IPS-NIHi7 (cell line): Measurements from ENCODE around the gene RNF13.
"Not testable (repeated sequence)": the region's sequence is repeated elsewhere in the genome, so short reads cannot be mapped to it uniquely, and the experiment has no call there.

Experiments used
- DNase-seq: peaks from one replicate; pipeline ENCODE4 v3.0.0; 2012; ENCODE audit warnings: mixed read lengths; ENCODE audit errors: extremely low spot score

The RNF13 gene

DNA sequence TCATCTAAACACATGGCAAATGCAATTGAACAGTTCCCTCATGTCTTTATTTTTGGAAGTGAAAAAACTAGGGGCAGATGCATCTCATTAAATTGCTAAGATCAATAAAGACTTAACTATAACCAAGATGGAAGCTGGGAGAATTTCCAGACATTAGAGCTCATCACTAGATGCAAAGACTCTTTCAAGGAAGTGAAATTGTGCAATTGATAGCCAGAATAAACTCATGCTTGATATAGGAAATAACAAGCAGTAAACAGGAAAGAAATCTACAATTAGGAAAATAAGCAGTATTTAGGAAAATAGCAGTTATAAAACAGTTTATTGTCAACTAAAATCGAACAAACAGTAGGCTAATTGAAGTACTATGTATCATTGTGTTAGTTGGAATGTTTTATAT, 11.8 kb upstream of the RNF13 start:
- DNase-seq = no peak

DNA sequence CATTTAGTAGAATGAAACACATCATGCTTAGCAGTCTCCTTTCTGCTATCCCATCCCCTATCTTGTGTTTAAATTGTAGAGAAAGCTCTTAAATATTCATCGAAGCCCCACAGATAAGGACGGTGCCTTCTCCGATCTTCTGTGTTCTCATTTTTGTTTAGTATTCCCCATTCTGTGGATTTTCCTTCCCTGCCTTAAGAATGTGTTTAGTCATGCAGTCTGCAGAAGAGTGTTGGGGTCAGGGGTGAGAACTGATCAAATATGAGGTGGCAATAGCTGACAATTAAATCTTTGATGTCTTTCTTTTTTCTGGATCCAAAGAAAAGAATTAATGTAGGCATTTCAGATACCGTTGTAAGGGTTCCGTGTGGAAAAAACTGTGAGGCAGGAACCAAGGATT, 11.4 kb upstream of the RNF13 start:
- no peak for DNase-seq

DNA sequence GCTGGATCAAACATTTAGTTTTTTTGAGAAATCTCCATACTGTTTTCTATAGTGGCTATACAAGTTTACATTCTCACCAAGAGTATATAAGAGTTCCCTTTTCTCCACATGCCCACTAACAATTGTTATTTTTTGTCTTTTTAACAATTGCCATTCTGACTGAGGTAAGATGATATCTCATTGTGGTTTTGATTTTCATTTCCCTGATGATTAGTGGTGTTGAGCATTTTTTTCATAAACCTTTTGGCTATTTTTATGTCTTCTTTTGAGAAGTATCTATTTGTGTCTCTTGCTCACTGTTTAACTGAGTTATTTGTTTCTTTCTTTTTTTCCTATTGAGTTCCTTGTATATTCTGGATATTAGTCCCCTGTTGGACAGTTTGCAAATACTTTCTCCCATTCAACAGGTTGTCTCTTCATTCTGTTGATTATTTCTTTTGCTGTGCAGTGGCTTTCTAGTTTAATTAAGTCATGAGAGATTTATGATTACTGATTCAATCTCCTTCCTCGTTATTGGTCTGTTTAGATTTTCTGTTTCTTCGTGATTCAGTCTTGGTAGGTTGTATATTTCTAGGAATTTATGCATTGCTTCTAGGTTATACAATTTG, 6.7 kb upstream of the RNF13 start:
- no peak for DNase-seq

DNA sequence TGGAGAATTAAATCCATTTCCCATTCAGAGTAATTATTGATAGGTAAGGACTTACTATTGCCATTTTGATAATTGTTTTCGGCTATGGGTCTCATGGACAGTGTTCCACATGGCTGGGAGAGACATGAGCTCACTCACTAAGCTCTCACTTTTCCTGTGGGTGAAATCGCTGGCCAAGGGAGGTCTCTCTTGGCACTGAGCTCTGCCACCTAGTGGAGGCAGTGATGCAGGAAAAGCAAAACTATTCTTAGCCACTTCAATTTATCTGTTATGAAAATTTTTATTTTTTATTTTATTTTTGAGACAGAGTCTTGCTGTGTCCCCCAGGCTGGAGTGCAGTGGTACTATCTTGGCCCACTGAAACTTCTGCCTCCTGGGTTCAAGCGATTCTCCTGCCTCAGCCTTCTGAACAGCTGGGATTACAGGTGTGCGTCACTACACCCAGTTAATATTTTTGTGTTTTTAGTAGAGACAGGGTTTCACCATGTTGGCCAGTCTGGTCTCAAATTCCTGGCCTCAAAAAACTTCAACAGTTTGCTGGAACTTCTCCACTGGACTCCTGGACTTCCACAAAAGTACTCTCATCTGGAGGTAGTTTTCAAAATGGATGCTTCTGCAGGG, 4.7 kb upstream of the RNF13 start:
- peak; percentile 75 for DNase-seq

DNA sequence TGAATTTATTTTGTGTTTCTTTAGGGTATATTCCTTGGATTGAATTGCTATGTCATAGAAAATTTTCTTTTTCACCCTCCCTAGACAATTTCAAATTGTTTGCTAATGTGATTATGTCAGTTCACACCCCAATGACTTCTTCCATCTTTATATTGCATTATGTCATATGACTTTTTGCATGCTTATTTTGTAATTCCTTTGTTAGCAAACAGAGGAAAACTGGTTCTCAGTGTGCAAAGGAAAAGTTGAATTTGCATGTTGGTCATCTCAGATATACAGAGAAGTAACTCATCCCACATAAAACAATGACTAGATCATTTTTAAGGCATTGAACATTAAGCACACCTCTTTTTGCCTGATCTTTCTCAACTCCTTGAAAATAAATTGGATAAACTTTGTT, 3.3 kb upstream of the RNF13 start:
- DNase-seq = no peak

DNA sequence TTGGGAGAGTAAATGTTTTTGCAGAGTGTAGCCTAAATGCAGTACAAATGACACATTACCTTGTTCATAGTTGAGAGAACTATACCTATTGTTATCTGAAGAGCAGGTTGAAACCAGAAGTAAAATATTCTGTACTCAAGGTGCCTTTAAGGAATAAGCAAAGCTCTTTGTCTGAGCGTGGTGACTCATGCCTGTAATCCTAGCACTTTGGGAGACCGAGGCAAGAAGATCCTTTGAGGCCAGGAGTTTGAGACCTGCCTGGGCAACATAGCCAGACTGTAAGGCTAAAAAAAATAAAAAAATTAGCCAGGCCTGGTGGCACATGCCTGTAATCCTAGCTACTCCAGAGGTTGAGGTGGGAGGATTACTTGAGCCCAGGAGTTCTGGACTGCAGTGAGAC, 2.2 kb upstream of the RNF13 start:
- DNase-seq = no peak

DNA sequence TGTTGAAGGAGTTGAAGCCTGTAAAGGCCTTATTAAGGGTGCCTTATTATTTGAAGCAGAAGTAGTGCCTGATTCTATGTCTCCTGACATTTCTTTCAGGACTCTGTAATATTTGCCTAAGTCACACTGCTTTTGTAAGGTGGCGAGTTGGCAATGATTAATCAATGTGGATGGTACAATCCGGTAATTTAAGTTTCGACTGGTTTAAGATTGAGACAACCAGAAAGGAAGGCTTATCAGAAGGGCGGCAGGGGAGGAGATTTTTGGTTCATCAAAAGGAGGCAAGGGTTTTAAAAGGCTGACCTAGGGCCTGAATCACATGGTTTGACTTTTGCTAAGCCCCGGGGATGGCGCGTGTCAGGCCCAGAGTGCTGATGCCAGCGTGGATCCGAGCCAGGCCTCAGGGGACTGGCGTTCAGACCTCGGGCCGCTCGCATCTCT, 830 bp upstream of the RNF13 start:
- DNase-seq = no peak

DNA sequence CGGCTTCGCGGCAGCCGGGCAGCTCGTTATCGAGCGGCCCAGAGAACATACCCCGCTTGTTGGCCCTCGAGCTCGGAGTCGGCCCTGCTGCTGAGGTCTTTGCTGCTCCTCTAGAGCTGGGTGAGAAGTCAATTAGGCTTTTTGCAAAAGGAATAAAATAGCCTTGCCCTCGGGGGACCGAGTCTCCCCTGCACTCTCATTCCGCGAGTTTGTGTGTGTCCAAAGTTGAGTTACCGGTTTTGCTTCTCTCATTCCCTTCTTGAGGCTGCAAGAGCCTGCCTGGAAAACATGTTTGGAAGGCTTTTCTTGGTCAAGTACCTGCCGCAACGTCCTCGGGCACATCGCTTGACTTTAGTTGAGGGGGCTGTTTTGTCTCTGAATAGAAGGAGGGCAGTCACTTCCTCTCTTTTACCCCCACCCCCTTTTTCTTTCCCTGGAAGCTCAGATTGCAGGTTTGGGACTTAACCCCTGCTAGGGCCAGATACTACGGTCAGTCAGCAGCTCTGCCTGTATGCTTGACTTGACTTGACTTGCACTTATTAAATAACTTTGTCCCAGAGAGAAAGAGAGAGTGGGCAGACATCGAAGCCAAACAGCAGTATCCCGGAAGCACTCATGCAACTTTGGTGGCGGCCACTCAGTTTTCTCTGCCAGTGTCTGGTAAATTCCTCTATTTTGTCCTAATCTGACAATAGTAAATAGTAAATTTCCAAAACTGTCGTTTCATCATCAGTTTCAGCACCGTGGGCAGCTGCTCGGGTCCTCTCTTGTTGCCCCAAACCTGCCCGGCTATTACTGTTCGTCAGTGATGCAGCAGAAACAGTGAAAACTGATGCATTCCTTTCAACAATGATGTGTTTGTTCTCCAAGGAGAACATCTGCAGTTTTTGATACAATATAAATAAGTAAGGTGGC, 609 bp downstream of the RNF13 start:
- DNase-seq = peak; percentile 47

DNA sequence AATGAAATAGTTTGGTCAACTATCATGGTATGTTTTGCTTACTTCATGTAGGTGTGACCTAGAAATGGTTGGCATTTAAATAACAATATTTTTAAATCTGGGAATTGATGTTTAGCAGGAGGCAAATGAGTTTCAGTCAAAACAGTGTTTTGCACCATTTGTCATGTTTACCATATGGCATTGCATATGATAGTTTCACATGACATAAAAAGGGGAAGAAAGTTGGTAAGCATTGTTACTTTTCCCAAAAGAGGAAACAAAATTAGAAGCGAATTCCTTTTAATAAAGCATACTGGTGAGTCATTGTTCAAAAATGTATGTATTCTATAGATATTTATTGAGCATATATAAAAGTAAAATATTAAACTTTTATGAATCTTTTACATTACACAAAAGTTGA, 2.3 kb downstream of the RNF13 start:
- DNase-seq = no peak

DNA sequence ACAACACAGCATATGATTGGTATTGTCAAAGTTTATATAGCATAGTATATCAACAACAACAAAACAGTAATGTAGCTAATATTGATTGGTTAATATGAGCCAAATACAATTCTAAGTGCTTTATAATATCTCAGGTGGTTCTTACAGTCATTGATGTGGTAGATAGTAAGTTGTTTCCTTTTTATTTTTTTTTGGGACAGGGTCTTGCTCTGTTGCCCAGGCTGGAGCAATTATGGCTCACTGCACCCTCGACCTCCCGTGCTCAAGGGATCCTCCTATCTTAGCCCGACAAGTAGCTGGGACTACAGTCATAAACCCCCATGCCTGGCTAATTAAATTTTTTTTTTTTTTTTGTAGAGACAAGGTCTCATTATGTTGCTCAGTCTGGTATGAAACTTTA, 2.7 kb downstream of the RNF13 start:
- DNase-seq = no peak

DNA sequence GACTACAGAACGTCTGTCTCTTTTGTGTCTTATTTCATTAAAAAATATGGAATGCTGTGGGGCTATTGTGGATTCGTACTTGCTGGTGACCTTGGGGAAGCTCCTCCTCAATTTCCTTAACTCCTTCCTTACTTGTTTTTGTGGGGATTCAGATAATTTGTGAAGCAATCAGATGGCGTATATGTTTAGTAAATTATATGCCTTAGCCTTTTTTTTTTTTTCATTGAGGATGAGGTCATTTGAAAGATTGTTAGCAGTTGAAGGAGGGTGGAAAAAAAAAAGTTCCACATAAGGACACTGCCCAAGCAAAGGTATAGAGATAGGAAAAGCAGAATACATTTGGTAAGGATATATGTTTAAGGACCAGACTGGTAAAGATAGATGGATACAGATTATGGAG, 3.3 kb downstream of the RNF13 start:
- no peak for DNase-seq

DNA sequence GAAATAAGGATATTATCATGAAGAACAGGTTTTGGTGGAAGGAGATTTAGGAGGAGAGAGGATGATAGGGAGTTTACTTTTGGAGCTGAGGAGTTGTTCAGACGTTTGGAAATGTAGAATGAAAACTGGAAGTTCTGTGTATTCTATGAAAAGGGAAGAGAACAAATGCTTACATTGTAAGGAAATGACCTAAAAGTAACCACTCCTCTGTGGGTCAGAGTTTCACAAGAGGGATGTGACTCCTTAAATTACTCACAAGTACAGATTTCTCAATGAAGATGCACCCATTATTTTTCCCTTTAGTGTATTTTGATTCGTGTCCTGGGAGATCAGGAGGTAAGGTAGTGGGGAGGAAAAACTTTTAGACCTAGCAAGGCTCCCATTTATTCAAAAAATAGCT, 4.0 kb downstream of the RNF13 start:
- DNase-seq = no peak

DNA sequence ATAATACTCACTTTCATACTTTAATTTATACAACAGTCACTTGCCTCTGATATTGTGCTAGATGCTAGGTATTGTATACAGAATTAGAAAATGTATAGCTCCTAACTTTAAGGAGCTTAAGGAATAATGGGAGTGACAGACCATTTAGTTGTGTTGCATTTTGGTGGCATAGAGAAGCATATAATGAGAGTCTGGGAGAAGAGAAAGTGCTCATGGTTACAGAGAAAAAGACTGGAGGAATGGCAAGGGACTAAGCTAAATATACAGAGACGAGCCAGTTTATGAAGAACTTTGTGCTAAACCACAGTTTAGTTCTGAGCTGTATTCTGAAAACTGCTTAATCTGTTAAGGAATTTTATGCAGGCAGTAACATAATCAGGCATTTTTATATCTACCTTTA, 6.4 kb downstream of the RNF13 start:
- no peak for DNase-seq

DNA sequence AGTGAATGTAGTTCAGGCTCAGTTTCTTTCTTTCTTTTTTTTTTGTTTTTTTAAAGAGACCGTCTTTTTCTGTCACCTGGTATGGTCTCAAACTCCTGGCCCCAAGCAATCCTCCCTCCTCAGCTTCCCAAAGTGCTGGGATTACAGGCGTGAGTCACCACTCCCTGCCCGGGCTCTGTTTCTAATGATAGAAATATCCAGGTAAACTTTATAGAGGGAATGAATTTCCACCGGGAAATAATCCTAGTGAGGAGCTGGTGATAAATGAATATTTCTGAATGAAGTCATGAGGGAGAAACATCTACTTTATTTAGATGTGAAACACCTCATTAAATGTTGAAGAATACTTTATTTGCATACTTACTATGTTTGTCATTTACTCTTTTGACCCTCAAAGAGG, 7.2 kb downstream of the RNF13 start:
- no peak for DNase-seq

DNA sequence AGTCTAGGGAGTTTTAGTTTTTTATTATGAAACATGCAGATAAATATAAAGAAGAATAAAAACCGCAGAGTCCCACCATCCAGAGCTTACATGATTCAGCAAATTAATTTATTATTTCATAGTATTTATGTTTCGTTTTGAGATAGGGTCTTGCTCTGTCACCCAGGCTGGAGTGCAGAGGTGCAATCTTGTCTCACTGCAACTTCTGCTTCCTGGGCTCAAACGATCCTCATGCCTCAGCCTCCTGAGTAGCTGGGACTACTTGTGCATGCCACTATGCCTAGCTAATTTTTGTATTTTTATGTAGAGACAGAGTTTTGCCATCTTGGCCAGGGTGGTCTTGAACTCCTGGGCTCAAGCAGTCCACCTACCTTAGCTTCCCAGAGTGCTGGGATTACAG, 13.6 kb downstream of the RNF13 start:
- no peak for DNase-seq

DNA sequence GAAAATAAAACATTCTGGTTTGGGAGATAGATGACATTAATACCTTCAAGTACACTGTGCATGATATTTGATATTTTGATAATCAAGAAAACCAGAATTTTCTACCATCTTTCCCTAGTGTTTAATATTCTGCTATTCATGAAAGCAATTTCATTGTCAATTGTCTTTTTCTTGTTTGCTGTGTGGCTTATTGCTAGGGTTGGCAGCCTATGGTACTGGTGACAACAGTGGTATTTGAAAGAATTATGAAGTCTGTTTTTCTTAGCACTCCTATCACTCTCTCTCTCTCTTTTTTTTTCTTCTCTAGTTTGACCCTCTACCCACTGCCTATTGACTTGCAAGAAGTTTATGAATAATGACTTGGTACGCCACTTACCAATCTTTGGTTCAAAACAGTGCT, 15.4 kb downstream of the RNF13 start:
- DNase-seq = no peak

DNA sequence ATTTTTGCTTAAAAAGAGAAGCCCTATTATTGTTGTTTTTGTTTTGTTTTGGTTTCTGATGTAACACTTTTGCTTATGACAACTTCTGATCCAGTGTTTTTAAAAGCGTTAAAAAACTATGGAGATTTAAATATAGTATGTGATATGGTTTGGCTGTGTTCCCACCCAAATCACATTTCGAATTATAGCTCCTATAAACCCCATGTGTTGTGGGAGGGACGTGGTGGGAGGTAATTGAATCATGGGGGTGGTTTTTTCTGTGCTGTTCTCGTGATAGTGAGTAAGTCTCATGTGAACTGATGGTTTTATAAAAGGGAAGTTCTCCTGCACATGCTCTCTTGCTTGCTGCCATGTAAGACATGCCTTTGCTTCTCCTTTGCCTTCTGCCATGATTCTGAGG, 16.6 kb downstream of the RNF13 start:
- DNase-seq = not testable (repeated sequence)

DNA sequence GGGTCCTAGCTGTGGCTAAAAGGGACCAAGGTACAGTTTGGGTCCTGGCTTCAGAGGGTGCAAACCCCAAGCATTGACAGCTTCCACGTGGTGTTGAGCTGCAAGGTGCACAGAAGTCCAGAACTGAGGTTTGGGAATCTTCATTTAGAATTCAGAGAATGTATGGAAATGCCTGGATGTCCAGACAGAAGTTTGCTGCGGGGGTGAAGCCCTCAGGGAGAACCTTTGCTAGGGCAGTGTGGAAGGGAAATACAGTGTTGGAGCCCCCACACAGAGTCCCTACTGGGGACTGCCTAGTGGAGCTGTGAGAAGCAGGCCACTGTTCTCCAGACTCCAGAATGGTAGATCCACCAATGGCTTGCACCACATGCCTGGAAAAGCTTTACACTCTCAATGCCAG, 17.9 kb downstream of the RNF13 start:
- DNase-seq = no peak

DNA sequence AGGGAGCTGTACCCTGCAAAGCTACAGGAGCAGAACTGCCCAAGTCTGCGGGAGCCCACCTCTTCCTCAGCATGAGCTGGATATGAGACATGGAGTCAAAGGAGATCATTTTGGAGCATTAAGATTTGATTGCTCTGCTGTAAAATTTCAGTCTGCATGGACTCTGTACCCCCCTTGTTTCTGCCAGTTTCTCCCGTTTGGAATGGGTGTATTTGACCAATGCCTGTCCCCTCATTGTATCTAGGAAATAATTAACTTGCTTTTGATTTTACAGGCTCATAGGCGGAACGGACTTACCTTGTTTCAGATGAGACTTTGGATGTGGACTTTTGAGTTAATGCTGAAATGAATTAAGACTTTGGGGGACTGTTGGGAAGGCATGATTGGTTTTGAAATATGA, 18.3 kb downstream of the RNF13 start:
- DNase-seq = no peak

DNA sequence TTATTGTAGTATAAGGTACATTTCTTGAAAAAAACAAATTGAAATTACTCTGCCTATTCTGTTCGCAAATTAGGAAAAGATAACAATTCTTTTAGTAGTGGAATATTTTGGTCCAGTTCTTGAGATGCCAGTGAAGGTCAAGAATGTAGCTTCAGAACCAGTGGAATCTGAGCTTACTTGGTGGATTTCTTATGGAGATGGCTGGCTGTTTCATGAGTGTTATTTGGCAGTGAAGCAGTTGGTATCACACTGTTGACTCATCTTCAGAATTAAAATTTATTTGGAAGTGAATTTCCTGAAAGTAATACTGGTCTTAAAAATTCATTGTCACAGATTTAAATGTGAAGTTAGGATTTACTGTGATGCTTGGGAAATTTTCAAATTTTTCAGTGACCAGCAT, 19.1 kb downstream of the RNF13 start:
- DNase-seq = no peak

DNA sequence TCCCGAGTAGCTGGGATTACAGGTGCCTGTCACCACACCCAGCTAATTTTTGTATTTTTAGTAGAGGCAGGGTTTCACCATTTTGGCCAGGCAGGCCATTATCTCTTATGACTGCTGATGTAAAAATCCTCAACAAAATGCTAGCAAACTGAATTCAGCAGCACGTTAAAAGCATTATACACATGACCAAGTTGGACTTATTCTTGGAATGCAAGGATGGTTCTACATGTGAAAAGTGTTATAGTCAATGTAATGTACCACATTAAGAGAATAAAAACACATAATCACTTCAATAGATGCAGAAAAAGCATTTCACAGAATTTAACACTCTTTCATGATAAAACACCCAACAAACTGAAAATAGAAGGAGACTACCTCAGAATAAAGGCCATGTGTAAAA, 20.2 kb downstream of the RNF13 start:
- no peak for DNase-seq

DNA sequence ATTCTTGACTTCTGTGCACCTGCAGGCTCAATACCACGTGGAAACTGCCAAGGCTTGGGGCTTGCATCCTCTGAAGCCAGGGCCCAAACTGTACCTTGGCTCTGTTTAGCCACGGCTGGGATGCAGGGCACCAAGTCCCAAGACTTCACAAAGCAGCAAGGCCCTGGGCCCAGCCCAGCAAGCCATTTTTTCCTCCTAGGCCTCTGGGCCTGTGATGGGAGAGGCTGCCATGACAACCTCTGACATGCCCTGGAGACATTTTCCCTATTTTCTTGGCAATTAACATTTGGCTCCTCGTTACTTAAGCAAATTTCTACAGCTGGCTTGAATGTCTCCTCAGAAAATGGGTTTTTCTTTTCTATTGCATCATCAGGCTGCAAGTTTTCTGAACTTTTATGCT, 25.5 kb downstream of the RNF13 start:
- not testable (repeated sequence) for DNase-seq

DNA sequence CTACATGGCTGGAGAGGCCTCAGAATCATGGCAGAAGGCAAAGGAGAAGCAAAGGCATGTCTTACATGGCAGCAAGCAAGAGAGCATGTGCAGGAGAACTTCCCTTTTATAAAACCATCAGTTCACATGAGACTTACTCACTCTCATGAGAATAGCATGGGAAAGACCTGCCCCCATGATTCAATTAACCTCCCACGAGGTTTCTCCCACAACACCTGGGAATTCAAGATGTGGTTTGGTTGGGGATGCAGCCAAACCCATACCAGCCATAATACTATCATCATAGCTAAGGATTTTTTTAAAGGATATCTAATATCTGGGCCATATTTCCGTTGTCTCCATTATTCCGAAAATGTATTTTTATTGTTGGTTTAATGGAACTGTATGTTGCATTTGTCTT, 26.5 kb downstream of the RNF13 start:
- DNase-seq = not testable (repeated sequence)
